Transverse colon (tissue), 4 donors: ENCODE data around the gene SUSD2. TPM values are rescaled to one million over a fixed set of nuclear protein-coding genes. Genes with fewer than 3 reads are reported as not detected.

Experiments used
- DNase-seq: peaks from one replicate; pipeline ENCODE4 v3.0.0-alpha.2; 2019
- H3K27ac ChIP-seq, 4 donors: fragments of 200-600 bp; sonication (generic); 2 replicates each; pipeline ENCODE4 v1.5.1; 2016 to 2018; ENCODE audit warnings: inconsistent platforms in 4 of 4
- H3K27me3 ChIP-seq: fragments of 200-600 bp; sonication (generic); 2 replicates; pipeline ENCODE4 v1.5.1; 2017; ENCODE audit warnings: inconsistent platforms
- H3K36me3 ChIP-seq, 4 donors: fragments of 200-600 bp; sonication (generic); 2 replicates each; pipeline ENCODE4 v1.5.1; 2017 to 2019; ENCODE audit warnings: inconsistent platforms in 4 of 4
- H3K4me1 ChIP-seq, 4 donors: fragments of 200-600 bp; sonication (generic); 2 replicates each; pipeline ENCODE4 v1.5.1; 2017 to 2020; ENCODE audit warnings: inconsistent platforms in 4 of 4
- H3K4me3 ChIP-seq, 4 donors: fragments of 200-600 bp; sonication (generic); 1 replicate in 1 of 4; 2 replicates in 3 of 4; pipeline versions ENCODE4 v1.5.1 to v1.6.1; 2017 to 2019; ENCODE audit warnings: inconsistent platforms in 4 of 4
- H3K9me3 ChIP-seq, 2 donors: fragments of 200-600 bp; sonication (generic); 2 replicates each; pipeline ENCODE4 v1.5.1; 2017 to 2019; ENCODE audit warnings: inconsistent platforms in 2 of 2
- EP300 ChIP-seq: sonication (generic); formaldehyde crosslinking; IDR thresholded peaks from one replicate; pipeline ENCODE4 v1.6.1; 2017; ENCODE audit warnings: antibody characterized with exemption, low read depth
- POLR2A ChIP-seq: fragments of 450-650 bp; IDR thresholded peaks from one replicate; pipeline ENCODE4 v1.6.1; 2016; ENCODE audit warnings: antibody characterized with exemption, mild to moderate bottlenecking, moderate library complexity
- POLR2AphosphoS5 ChIP-seq, 3 donors: sonication (generic); formaldehyde crosslinking; IDR thresholded peaks; one replicate each; pipeline ENCODE4 v1.6.1; 2016; ENCODE audit warnings: antibody characterized with exemption in 3 of 3
- WGBS, 2 donors: methylation state at CpG; one replicate each; pipeline ENCODE4 v1.1.5; 2018; ENCODE audit warnings: low coverage in 1 of 2; 5-methylcytosine and 5-hydroxymethylcytosine counted together
- in situ Hi-C, 4 donors: fragments of 200-750 bp; cut with MboI; loops; one replicate each; pipeline versions ENCODE4 v1.15.0 to v1.15.1; 2017; ENCODE audit warnings: low sequenced_read_pairs in 3 of 4, low pct_ligation_motif_present in 1 of 4, low pct_unique_long_range_greater_than_20kb in 1 of 4
- intact Hi-C: fragments of 100-400 bp; cut with DNase I; formaldehyde crosslinking; loops from one replicate; pipeline ENCODE4 v1.15.1; 2023; ENCODE audit warnings: low total_unique reads
- total RNA-seq, 4 donors: library from RNA; depleted of rRNA; stranded (reverse); fragments of >200 nt; gene quantifications; one replicate each; pipeline ENCODE4 v1.1.0, GENCODE V29; 2016
- TF ChIP-seq, protein P1 (sequence below), 5 experiments: fragments of 200-600 bp in 3 of 5; fragments of 450-650 bp in 2 of 5; sonication (generic) in 3 of 5; IDR thresholded peaks; 1 replicate in 2 of 5; 2 replicates in 3 of 5; pipeline ENCODE4 v1.5.1; 2016 to 2017; ENCODE audit warnings: antibody characterized with exemption in 5 of 5, inconsistent platforms in 3 of 5, mild to moderate bottlenecking in 2 of 5, moderate library complexity in 1 of 5

The SUSD2 gene
- total RNA-seq, 4 donors from 2014 or later = 0.37 to 67.7 (median 3.8) TPM

GRCh38 chr22:24190596-24191208 lies 9.4 kb downstream of the SUSD2 start:
- intact Hi-C loops = loop anchor here (5.0 kb wide), 1 partner anchor 57 kb away; the partner anchor contains the start of gene GGT5
- 91% methylated on average over 7 of the region's 8 CpGs; no CpG with 5 or more reads in 1 of the 2 donors for WGBS, 2 donors
- no peak for DNase-seq

DNA sequence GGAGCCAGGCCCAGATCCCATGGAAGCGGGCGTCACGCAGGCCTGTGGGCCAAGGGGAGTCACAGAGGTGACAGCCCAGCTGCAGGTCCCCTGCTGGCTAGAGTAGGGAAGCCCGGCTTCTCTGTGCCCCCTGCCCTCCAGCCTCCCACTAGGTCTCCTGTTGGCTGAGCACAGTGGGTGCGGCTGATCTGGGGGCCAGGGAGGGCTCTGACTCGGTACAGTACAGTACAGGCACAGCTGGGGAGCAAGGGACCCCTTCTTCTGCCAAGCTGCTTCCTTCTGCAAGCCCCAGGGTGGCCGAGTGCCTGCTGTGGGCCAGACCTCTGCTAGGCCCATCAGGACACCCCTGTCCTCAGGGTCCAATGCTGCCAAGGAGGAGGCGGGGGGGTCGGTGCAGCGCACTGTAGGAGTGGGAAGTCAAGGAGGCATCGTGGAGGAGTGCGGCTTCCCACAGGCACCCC lies 10.1 kb downstream of the SUSD2 start:
- in situ Hi-C loops (no loop called here), intact Hi-C loops (loop anchor here (5.0 kb wide), 1 partner anchor 56 kb away; the partner anchor contains the start of gene GGT5)
- Histone ChIP-seq H3K27ac (no peak overlapping the region), H3K9me3 (no peaks in the 10 kb centered on the region), H3K27me3 (no peaks in the 10 kb centered on the region), H3K36me3 (no peaks in the 10 kb centered on the region), H3K4me3 (no peak overlapping the region), H3K4me1 (peaks cover 0 to 16% (median 9%) of the 10 kb centered on the region in 4 donors)
- no peak for DNase-seq
- TF ChIP-seq, protein P1, sequence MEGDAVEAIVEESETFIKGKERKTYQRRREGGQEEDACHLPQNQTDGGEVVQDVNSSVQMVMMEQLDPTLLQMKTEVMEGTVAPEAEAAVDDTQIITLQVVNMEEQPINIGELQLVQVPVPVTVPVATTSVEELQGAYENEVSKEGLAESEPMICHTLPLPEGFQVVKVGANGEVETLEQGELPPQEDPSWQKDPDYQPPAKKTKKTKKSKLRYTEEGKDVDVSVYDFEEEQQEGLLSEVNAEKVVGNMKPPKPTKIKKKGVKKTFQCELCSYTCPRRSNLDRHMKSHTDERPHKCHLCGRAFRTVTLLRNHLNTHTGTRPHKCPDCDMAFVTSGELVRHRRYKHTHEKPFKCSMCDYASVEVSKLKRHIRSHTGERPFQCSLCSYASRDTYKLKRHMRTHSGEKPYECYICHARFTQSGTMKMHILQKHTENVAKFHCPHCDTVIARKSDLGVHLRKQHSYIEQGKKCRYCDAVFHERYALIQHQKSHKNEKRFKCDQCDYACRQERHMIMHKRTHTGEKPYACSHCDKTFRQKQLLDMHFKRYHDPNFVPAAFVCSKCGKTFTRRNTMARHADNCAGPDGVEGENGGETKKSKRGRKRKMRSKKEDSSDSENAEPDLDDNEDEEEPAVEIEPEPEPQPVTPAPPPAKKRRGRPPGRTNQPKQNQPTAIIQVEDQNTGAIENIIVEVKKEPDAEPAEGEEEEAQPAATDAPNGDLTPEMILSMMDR (IDR thresholded peaks at IDR 0.05) = no peak
- TF ChIP-seq POLR2A (no peak), POLR2AphosphoS5 (IDR thresholded peaks at IDR 0.05) (no peak), EP300 (no peak)
- WGBS, 2 donors = 92% methylated on average over 11 of the region's 12 CpGs; no CpG with 5 or more reads in 1 of the 2 donors

More at GRCh38 chr22:24190596-24191208, 9.4 kb downstream of the SUSD2 start:
- Histone ChIP-seq H3K27ac (no peak overlapping the region), H3K9me3 (no peaks in the 10 kb centered on the region), H3K4me1 (peaks cover 0 to 9% (median 7%) of the 10 kb centered on the region in 4 donors), H3K36me3 (no peaks in the 10 kb centered on the region), H3K4me3 (no peak overlapping the region), H3K27me3 (no peaks in the 10 kb centered on the region)
- TF ChIP-seq, protein P1 (IDR thresholded peaks at IDR 0.05) = no peak
- TF ChIP-seq EP300 (no peak), POLR2A (no peak), POLR2AphosphoS5 (IDR thresholded peaks at IDR 0.05) (no peak)
- in situ Hi-C loops = no loop called here

GRCh38 chr22:24191893-24192292 lies 10.6 kb downstream of the SUSD2 start:
- TF ChIP-seq POLR2AphosphoS5 (IDR thresholded peaks at IDR 0.05) = no peak
- Histone ChIP-seq H3K4me1 (peaks cover 0 to 17% (median 9%) of the 10 kb centered on the region in 4 donors), H3K9me3 (no peaks in the 10 kb centered on the region), H3K27me3 (no peaks in the 10 kb centered on the region), H3K36me3 (no peaks in the 10 kb centered on the region), H3K27ac (no peak overlapping the region), H3K4me3 (no peak overlapping the region)
- intact Hi-C loops = loop anchor here (5.0 kb wide), 1 partner anchor 55 kb away; the partner anchor contains the start of gene GGT5
- no peak for DNase-seq
- 98 to 100% methylated on average over 1 to 5 of the region's 5 CpGs for WGBS, 2 donors
- in situ Hi-C loops = no loop called here

DNA sequence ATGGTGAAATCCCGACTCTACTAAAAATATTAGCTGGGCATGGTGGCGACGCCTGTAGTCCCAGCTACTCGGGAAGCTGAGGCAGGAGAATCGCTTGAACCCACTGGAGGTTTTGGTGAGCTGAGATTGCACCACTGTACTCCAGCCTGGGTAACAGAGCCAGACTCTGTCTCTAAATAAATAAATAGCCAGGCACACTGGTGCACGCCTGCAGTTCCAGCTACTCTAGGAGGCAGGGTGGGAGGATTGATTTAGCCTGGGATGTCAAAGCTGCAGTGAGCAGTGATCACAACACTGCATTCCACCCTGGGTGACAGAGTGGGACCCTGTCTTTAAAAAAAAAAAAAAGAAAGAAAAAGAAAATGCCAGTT lies 17.4 kb downstream of the SUSD2 start:
- 89% methylated on average over 6 of the region's 6 CpGs; no CpG with 5 or more reads in 1 of the 2 donors for WGBS, 2 donors
- no peak overlapping the region for H3K27ac ChIP-seq
- no peak for DNase-seq

More for the DNA sequence above, 17.4 kb downstream of the SUSD2 start:
- H3K9me3 ChIP-seq = no peaks in the 10 kb centered on the region
- in situ Hi-C loops (no loop called here), intact Hi-C loops (no loop called here)
- TF ChIP-seq POLR2AphosphoS5 (IDR thresholded peaks at IDR 0.05) (no peak), EP300 (no peak), POLR2A (no peak)
- TF ChIP-seq, protein P1 (IDR thresholded peaks at IDR 0.05) = no peak
- no peaks in the 10 kb centered on the region for H3K27me3 ChIP-seq
- H3K4me1 ChIP-seq = peaks cover 0 to 21% (median 3%) of the 10 kb centered on the region in 4 donors
- no peaks in the 10 kb centered on the region for H3K36me3 ChIP-seq
- no peak overlapping the region for H3K4me3 ChIP-seq
